ENCODE data around the gene PRDM15. TPM values are rescaled to one million over a fixed set of nuclear protein-coding genes. Genes with fewer than 3 reads are reported as not detected.
A peak's percentile ranks its signal among the peaks of the same experiment; 100 is the strongest.

The PRDM15 gene
- total and polyA plus RNA-seq, 5 donors from 2014 or later: 0.75 to 13.2 (median 1.7) TPM

DNA sequence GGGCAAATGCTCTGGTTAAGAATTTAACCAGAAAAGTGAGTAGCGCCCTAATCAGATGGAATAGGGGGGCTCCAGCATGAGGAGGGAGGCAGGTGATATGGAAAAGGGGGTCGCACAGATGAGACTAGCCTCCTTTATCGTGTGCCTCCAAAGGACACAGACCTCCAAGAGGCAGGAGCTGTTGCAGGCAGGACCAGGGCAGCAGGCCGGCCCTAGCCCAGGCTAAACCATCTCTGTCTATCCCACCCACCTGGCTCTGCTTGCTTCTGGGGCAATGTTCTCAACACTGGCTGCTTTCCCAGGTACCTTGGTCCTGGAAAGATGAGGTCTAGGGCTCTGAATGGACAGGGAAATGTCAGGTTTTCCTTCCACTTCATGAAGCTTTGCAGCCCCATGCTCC is 38.4 kb upstream of the PRDM15 start:
- H3K4me3 Mint-ChIP-seq: no peak overlapping the region
- H3K9me3 ChIP-seq (ENCODE audit: control insufficient read depth in 2 of 2, low read length in 2 of 2): no peaks in the 10 kb centered on the region
- ATAC-seq (ENCODE audit: low read depth in 2 of 2): no peak
- H3K4me1 ChIP-seq (ENCODE audit: control insufficient read depth, insufficient read depth, low read length, poor library complexity, severe bottlenecking): no peaks in the 10 kb centered on the region
- no peak for DNase-seq
- no peak overlapping the region for H3K27ac ChIP-seq (ENCODE audit: insufficient read depth, low read length, poor library complexity, severe bottlenecking)
- H3K36me3 ChIP-seq (ENCODE audit: control insufficient read depth, insufficient read depth, low read length): peaks cover 36% of the 10 kb centered on the region
- H3K4me1 Mint-ChIP-seq: peaks cover 0 to 11% (median 6%) of the 10 kb centered on the region in 4 donors
- H3K9me3 Mint-ChIP-seq: no peaks in the 10 kb centered on the region
- H3K4me3 ChIP-seq (ENCODE audit: low read depth, low read length): no peak overlapping the region
- peaks cover 44% of the 10 kb centered on the region for H3K36me3 Mint-ChIP-seq
- no peaks in the 10 kb centered on the region for H3K27me3 Mint-ChIP-seq
- H3K27ac Mint-ChIP-seq: peak overlapping the region in 1 of 3 donors; percentile 61
- no peaks in the 10 kb centered on the region for H3K27me3 ChIP-seq (ENCODE audit: control insufficient read depth, insufficient read depth, low read length)

- Mint-ChIP-seq H3K9me3 (no peaks in the 10 kb centered on the region), H3K36me3 (peaks cover 46% of the 10 kb centered on the region)
These were observed 37.8 kb upstream of the PRDM15 start for GRCh38 chr21:41916888-41917433.

DNA sequence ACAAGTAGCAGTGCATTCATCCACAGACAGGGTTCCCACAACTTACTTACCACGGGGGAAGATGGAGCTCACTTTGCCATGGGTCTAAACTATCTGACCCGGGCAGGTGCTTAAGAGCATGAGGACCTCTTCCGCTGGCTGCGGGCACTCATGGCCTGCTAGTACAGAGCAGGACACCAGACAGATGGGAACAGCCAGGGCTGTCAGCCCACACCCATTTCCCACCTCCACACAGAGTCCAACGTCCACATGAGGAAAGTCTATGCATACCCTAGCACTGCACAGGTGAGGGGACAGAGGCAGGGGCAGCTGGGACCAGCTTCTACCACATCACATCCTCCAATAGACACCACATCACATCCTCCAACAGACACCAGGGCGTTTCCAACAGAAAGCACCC is 35.8 kb upstream of the PRDM15 start:
- H3K9me3 ChIP-seq (ENCODE audit: control insufficient read depth in 2 of 2, low read length in 2 of 2): no peaks in the 10 kb centered on the region
- Mint-ChIP-seq H3K9me3 (no peaks in the 10 kb centered on the region), H3K4me1 (no peaks in the 10 kb centered on the region), H3K27ac (no peak overlapping the region), H3K36me3 (peaks cover 47% of the 10 kb centered on the region), H3K4me3 (no peak overlapping the region), H3K27me3 (no peaks in the 10 kb centered on the region)
- ATAC-seq (ENCODE audit: low read depth in 2 of 2) (no peak), DNase-seq (no peak)
- peaks cover 50% of the 10 kb centered on the region for H3K36me3 ChIP-seq (ENCODE audit: control insufficient read depth, insufficient read depth, low read length)
- no peaks in the 10 kb centered on the region for H3K4me1 ChIP-seq (ENCODE audit: control insufficient read depth, insufficient read depth, low read length, poor library complexity, severe bottlenecking)
- H3K27ac ChIP-seq (ENCODE audit: insufficient read depth, low read length, poor library complexity, severe bottlenecking): no peak overlapping the region
- H3K27me3 ChIP-seq (ENCODE audit: control insufficient read depth, insufficient read depth, low read length): no peaks in the 10 kb centered on the region
- H3K4me3 ChIP-seq (ENCODE audit: low read depth, low read length): no peak overlapping the region

More at GRCh38 chr21:41916888-41917433, 37.8 kb upstream of the PRDM15 start:
- Histone ChIP-seq H3K9me3 (ENCODE audit: control insufficient read depth in 2 of 2, low read length in 2 of 2) (no peaks in the 10 kb centered on the region), H3K4me1 (ENCODE audit: control insufficient read depth, insufficient read depth, low read length, poor library complexity, severe bottlenecking) (no peaks in the 10 kb centered on the region), H3K27me3 (ENCODE audit: control insufficient read depth, insufficient read depth, low read length) (no peaks in the 10 kb centered on the region), H3K27ac (ENCODE audit: insufficient read depth, low read length, poor library complexity, severe bottlenecking) (no peak overlapping the region), H3K36me3 (ENCODE audit: control insufficient read depth, insufficient read depth, low read length) (peaks cover 39% of the 10 kb centered on the region), H3K4me3 (ENCODE audit: low read depth, low read length) (no peak overlapping the region)
- no peak for ATAC-seq (ENCODE audit: low read depth in 2 of 2)
- Mint-ChIP-seq H3K27ac (no peak overlapping the region), H3K4me3 (no peak overlapping the region), H3K4me1 (peaks cover 0 to 9% (median 5%) of the 10 kb centered on the region in 4 donors), H3K27me3 (no peaks in the 10 kb centered on the region)
- DNase-seq: no peak

DNA sequence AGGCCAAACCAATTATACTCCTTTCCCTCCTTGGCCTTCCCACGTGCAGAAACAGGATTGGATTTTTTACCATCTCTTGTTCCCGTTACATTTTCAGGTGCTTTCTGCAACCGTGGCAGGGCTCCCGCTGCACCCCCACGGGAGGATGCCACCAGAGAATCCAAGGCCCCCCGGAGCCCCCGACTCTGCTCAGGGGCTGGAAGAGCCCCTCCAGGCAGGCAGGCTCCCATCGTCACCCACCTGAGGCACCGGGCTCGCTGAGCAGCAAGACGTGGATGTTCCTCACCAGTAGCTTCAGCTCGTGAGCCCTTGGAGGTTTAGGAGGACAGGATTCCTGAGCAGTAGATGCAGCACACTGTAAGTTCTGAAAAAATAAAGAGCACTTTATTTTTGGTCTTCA is 35.2 kb upstream of the PRDM15 start:
- H3K9me3 Mint-ChIP-seq: no peaks in the 10 kb centered on the region
- no peaks in the 10 kb centered on the region for H3K27me3 Mint-ChIP-seq
- H3K36me3 Mint-ChIP-seq: peaks cover 48% of the 10 kb centered on the region
- no peak overlapping the region for H3K27ac Mint-ChIP-seq
- H3K27ac ChIP-seq (ENCODE audit: insufficient read depth, low read length, poor library complexity, severe bottlenecking): no peak overlapping the region
- no peaks in the 10 kb centered on the region for H3K4me1 Mint-ChIP-seq
- H3K36me3 ChIP-seq (ENCODE audit: control insufficient read depth, insufficient read depth, low read length): peaks cover 53% of the 10 kb centered on the region
- no peak overlapping the region for H3K4me3 Mint-ChIP-seq
- H3K9me3 ChIP-seq (ENCODE audit: control insufficient read depth in 2 of 2, low read length in 2 of 2): no peaks in the 10 kb centered on the region
- ATAC-seq (ENCODE audit: low read depth in 2 of 2): no peak
- no peaks in the 10 kb centered on the region for H3K27me3 ChIP-seq (ENCODE audit: control insufficient read depth, insufficient read depth, low read length)
- H3K4me3 ChIP-seq (ENCODE audit: low read depth, low read length): no peak overlapping the region
- DNase-seq: no peak
- H3K4me1 ChIP-seq (ENCODE audit: control insufficient read depth, insufficient read depth, low read length, poor library complexity, severe bottlenecking): no peaks in the 10 kb centered on the region

DNA sequence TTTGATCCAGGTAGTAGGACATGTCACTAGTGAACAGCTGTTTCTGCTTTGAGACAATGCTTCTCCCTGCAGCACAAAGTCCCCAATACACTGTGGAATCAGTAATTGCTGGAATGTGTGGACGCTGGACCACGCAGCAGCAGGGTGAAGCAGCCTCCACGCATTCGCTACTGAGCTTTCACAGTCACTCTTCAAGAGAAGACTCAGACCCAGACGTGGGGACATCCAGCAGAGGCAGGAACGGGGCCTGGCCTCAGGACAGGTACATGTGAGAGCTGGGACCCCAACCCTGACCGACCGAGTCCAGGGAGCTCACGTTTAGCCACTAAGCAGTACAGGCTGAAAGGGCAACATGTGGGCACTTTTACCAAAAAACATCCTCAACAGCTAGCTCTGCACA is 34.1 kb upstream of the PRDM15 start:
- Histone ChIP-seq H3K36me3 (ENCODE audit: control insufficient read depth, insufficient read depth, low read length) (peaks cover 56% of the 10 kb centered on the region), H3K4me1 (ENCODE audit: control insufficient read depth, insufficient read depth, low read length, poor library complexity, severe bottlenecking) (no peaks in the 10 kb centered on the region), H3K9me3 (ENCODE audit: control insufficient read depth in 2 of 2, low read length in 2 of 2) (no peaks in the 10 kb centered on the region), H3K27ac (ENCODE audit: insufficient read depth, low read length, poor library complexity, severe bottlenecking) (no peak overlapping the region), H3K4me3 (ENCODE audit: low read depth, low read length) (no peak overlapping the region), H3K27me3 (ENCODE audit: control insufficient read depth, insufficient read depth, low read length) (no peaks in the 10 kb centered on the region)
- ATAC-seq (ENCODE audit: low read depth in 2 of 2) (no peak), DNase-seq (no peak)
- Mint-ChIP-seq H3K36me3 (peaks cover 50% of the 10 kb centered on the region), H3K27me3 (no peaks in the 10 kb centered on the region), H3K4me1 (no peaks in the 10 kb centered on the region), H3K4me3 (no peak overlapping the region), H3K27ac (no peak overlapping the region), H3K9me3 (no peaks in the 10 kb centered on the region)

GRCh38 chr21:41908829-41909228 is 29.7 kb upstream of the PRDM15 start:
- Histone ChIP-seq H3K27ac (ENCODE audit: insufficient read depth, low read length, poor library complexity, severe bottlenecking) (no peak overlapping the region), H3K36me3 (ENCODE audit: control insufficient read depth, insufficient read depth, low read length) (peaks cover 47% of the 10 kb centered on the region), H3K27me3 (ENCODE audit: control insufficient read depth, insufficient read depth, low read length) (no peaks in the 10 kb centered on the region), H3K4me3 (ENCODE audit: low read depth, low read length) (no peak overlapping the region), H3K9me3 (ENCODE audit: control insufficient read depth in 2 of 2, low read length in 2 of 2) (no peaks in the 10 kb centered on the region), H3K4me1 (ENCODE audit: control insufficient read depth, insufficient read depth, low read length, poor library complexity, severe bottlenecking) (no peaks in the 10 kb centered on the region)
- Mint-ChIP-seq H3K4me3 (no peak overlapping the region), H3K4me1 (no peaks in the 10 kb centered on the region), H3K27ac (no peak overlapping the region), H3K36me3 (peaks cover 50% of the 10 kb centered on the region), H3K9me3 (no peaks in the 10 kb centered on the region), H3K27me3 (no peaks in the 10 kb centered on the region)
- no peak for DNase-seq
- no peak for ATAC-seq (ENCODE audit: low read depth in 2 of 2)

DNA sequence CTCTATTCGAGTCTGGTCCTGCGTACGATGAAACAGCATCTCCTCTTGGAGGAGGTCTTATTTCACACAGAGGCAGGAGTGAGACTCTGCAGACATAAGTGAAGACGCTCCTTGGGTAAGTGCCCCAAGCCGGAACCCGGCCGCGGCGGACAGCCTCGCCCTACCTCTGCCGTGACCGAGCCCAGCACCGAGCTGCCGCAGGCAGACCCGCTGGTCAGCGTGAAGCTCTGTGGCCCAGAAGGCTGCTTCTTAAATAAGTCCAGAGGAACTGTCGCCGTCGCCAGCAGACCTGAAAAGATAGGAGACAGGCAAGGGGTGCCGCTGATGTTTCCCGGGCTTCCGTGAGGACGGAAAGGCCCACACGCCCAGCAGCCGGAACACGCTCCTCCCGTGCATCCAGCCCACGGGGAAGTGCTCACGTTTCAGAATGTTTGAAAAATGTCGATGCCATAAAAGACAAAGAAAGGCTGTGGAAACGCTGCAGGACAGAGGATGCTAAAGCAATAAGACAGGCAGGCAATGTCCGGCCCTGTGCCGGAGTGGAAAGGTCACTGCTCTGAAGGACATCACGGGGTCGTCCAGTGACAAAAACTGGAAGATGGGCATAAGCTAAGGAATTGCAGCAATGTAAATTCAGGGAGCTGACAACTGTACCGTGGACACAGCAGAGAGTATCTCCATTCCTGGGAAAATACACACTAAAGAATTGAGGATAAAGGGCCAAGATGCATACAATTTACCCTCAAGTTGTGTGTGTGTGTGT is 28.5 kb upstream of the PRDM15 start:
- ATAC-seq (ENCODE audit: low read depth in 2 of 2): no peak
- H3K4me1 Mint-ChIP-seq: no peaks in the 10 kb centered on the region
- H3K9me3 Mint-ChIP-seq: no peaks in the 10 kb centered on the region
- Histone ChIP-seq H3K4me3 (ENCODE audit: low read depth, low read length) (no peak overlapping the region), H3K9me3 (ENCODE audit: control insufficient read depth in 2 of 2, low read length in 2 of 2) (no peaks in the 10 kb centered on the region), H3K36me3 (ENCODE audit: control insufficient read depth, insufficient read depth, low read length) (peaks cover 36% of the 10 kb centered on the region), H3K4me1 (ENCODE audit: control insufficient read depth, insufficient read depth, low read length, poor library complexity, severe bottlenecking) (no peaks in the 10 kb centered on the region), H3K27me3 (ENCODE audit: control insufficient read depth, insufficient read depth, low read length) (no peaks in the 10 kb centered on the region), H3K27ac (ENCODE audit: insufficient read depth, low read length, poor library complexity, severe bottlenecking) (no peak overlapping the region)
- peaks cover 52% of the 10 kb centered on the region for H3K36me3 Mint-ChIP-seq
- peak overlapping the region in 1 of 3 donors; percentile 54 for H3K27ac Mint-ChIP-seq
- H3K4me3 Mint-ChIP-seq: no peak overlapping the region
- no peak for DNase-seq
- no peaks in the 10 kb centered on the region for H3K27me3 Mint-ChIP-seq

GRCh38 chr21:41906770-41907169 is 27.6 kb upstream of the PRDM15 start:
- H3K36me3 Mint-ChIP-seq: peaks cover 55% of the 10 kb centered on the region
- no peak overlapping the region for H3K27ac ChIP-seq (ENCODE audit: insufficient read depth, low read length, poor library complexity, severe bottlenecking)
- H3K4me1 ChIP-seq (ENCODE audit: control insufficient read depth, insufficient read depth, low read length, poor library complexity, severe bottlenecking): no peaks in the 10 kb centered on the region
- H3K9me3 ChIP-seq (ENCODE audit: control insufficient read depth in 2 of 2, low read length in 2 of 2): no peaks in the 10 kb centered on the region
- H3K4me3 ChIP-seq (ENCODE audit: low read depth, low read length): no peak overlapping the region
- no peaks in the 10 kb centered on the region for H3K9me3 Mint-ChIP-seq
- H3K4me3 Mint-ChIP-seq: no peak overlapping the region
- H3K27me3 Mint-ChIP-seq: no peaks in the 10 kb centered on the region
- ATAC-seq (ENCODE audit: low read depth in 2 of 2) (no peak), DNase-seq (no peak)
- no peaks in the 10 kb centered on the region for H3K27me3 ChIP-seq (ENCODE audit: control insufficient read depth, insufficient read depth, low read length)
- H3K36me3 ChIP-seq (ENCODE audit: control insufficient read depth, insufficient read depth, low read length): peaks cover 31% of the 10 kb centered on the region
- H3K4me1 Mint-ChIP-seq: peaks cover 0 to 6% (median 4%) of the 10 kb centered on the region in 4 donors
- H3K27ac Mint-ChIP-seq: no peak overlapping the region

Measured in CD4-positive, CD25-positive, alpha-beta regulatory T cell (primary cell).